Endothelial cell of umbilical vein (primary cell): Measurements from ENCODE around the gene PCNA. TPM values are rescaled to one million over a fixed set of nuclear protein-coding genes. Genes with fewer than 3 reads are reported as not detected.

Experiments used
- BruUV-seq: library from RNA; stranded (reverse); fragments of 400-500 nt; replicated peaks from 2 replicates; lab custom pipeline; 2021; lab: Mats Ljungman, UMichigan
- CTCF ChIA-PET: fragments of 300-600, 350-600 bp; sonication (Branson Sonifier 250); formaldehyde crosslinking; loops from one replicate; lab custom pipeline; 2021; ENCODE audit warnings: antibody characterized with exemption, inconsistent platforms; lab: Charles Lee
- POLR2A ChIA-PET: fragments of 300-600, 350-600 bp; sonication (Branson Sonifier 250); formaldehyde crosslinking; loops from one replicate; lab custom pipeline; 2021; ENCODE audit warnings: antibody characterized with exemption, inconsistent platforms; lab: Charles Lee
- DNase-seq: peaks from one replicate; pipeline ENCODE4 v3.0.0-alpha.2; 2011; ENCODE audit warnings: low read depth, low spot score
- FAIRE-seq: peaks from 2 replicates; lab custom pipeline; 2011; peaks lifted over from hg19 to GRCh38; lab: Jason Lieb, UNC
- H2AFZ ChIP-seq: 2 replicates; pipeline ENCODE4 v1.6.0; 2012; ENCODE audit warnings: low read depth, low read length, control low read depth, inconsistent platforms
- H3K27ac ChIP-seq: 2 replicates; pipeline ENCODE4 v1.5.1; 2011; ENCODE audit warnings: low read depth, mild to moderate bottlenecking, control low read depth, low read length, moderate library complexity; ENCODE audit not compliant: insufficient read depth
- H3K27me3 ChIP-seq, 2 experiments: 2 replicates each; pipeline versions ENCODE4 v1.6.0 to v1.6.1; 2011; ENCODE audit warnings: low read length in 2 of 2, mixed read lengths in 1 of 2; ENCODE audit not compliant: control insufficient read depth in 2 of 2, insufficient read depth in 2 of 2
- H3K36me3 ChIP-seq, 2 experiments: 2 replicates in 1 of 2; 3 replicates in 1 of 2; pipeline ENCODE4 v1.5.1; 2011; ENCODE audit warnings: low read length in 2 of 2, mild to moderate bottlenecking in 1 of 2, moderate library complexity in 1 of 2; ENCODE audit not compliant: control insufficient read depth in 2 of 2, insufficient read depth in 2 of 2; ENCODE audit errors: extremely low read depth in 1 of 2
- H3K4me1 ChIP-seq: 3 replicates; pipeline ENCODE4 v1.5.1; 2011; ENCODE audit warnings: mild to moderate bottlenecking, low read length; ENCODE audit not compliant: control insufficient read depth, insufficient read depth; ENCODE audit errors: extremely low read depth
- H3K4me2 ChIP-seq: 2 replicates; pipeline ENCODE4 v1.6.1; 2011; ENCODE audit warnings: low read length, control low read depth, mixed read lengths; ENCODE audit not compliant: insufficient read depth
- H3K4me3 ChIP-seq, 3 experiments: fragments of 200-600 bp in 1 of 3; sonication (generic), shearing (Covaris generic) in 1 of 3; replicated peaks in 1 of 3; 2 replicates each; pipeline ENCODE4 v1.5.1; 2011 to 2016; ENCODE audit warnings: control low read depth in 3 of 3, low read length in 3 of 3, mild to moderate bottlenecking in 2 of 3, inconsistent platforms in 1 of 3, low read depth in 1 of 3, moderate library complexity in 1 of 3; ENCODE audit not compliant: insufficient read depth in 1 of 3
- H3K79me2 ChIP-seq: 2 replicates; pipeline ENCODE4 v1.6.0; 2012; ENCODE audit warnings: low read length, inconsistent platforms; ENCODE audit not compliant: control insufficient read depth, insufficient read depth
- H3K9ac ChIP-seq: replicated peaks from 2 replicates; pipeline ENCODE3; 2011; ENCODE audit warnings: low read length, control low read depth; ENCODE audit not compliant: insufficient read depth; ENCODE audit errors: extremely low read depth
- H3K9me1 ChIP-seq: replicated peaks from 3 replicates; pipeline ENCODE4 v1.6.0; 2011; ENCODE audit warnings: mild to moderate bottlenecking, low read length; ENCODE audit not compliant: control insufficient read depth, insufficient read depth; ENCODE audit errors: extremely low read depth
- H3K9me3 ChIP-seq: replicated peaks from 2 replicates; pipeline ENCODE4 v1.5.1; 2012; ENCODE audit warnings: low read length, inconsistent platforms; ENCODE audit not compliant: control insufficient read depth, insufficient read depth
- H4K20me1 ChIP-seq: replicated peaks from 2 replicates; pipeline ENCODE3; 2011; ENCODE audit warnings: mild to moderate bottlenecking, low read length; ENCODE audit not compliant: control insufficient read depth, insufficient read depth; ENCODE audit errors: extremely low read depth
- EZH2 ChIP-seq: IDR thresholded peaks from 2 replicates; pipeline ENCODE4 v1.6.1; 2012; ENCODE audit warnings: borderline replicate concordance, low read depth, mild to moderate bottlenecking, moderate library complexity, low read length, inconsistent platforms; ENCODE audit not compliant: severe bottlenecking
- FOS ChIP-seq: IDR thresholded peaks from 2 replicates; pipeline ENCODE4 v1.6.1; 2011; ENCODE audit warnings: mild to moderate bottlenecking, low read length, moderate library complexity, borderline replicate concordance; ENCODE audit not compliant: insufficient read depth
- GATA2 ChIP-seq: IDR thresholded peaks from 2 replicates; pipeline ENCODE4 v1.7.0; 2011; ENCODE audit warnings: low read depth, mild to moderate bottlenecking, moderate library complexity, mixed read lengths, low read length; ENCODE audit not compliant: insufficient read length, insufficient read depth
- JUN ChIP-seq: IDR thresholded peaks from 2 replicates; pipeline ENCODE4 v1.6.1; 2011; ENCODE audit warnings: borderline replicate concordance, low read depth; ENCODE audit not compliant: insufficient read length, insufficient read depth
- MYC ChIP-seq: IDR thresholded peaks from one replicate; pipeline ENCODE4 v1.6.1; 2011; ENCODE audit warnings: mild to moderate bottlenecking, low read depth, low read length
- POLR2A ChIP-seq: IDR thresholded peaks from 2 replicates; pipeline ENCODE4 v1.6.1; 2012; ENCODE audit warnings: low read depth, mild to moderate bottlenecking, control low read depth, low read length
- POLR2AphosphoS5 ChIP-seq: IDR thresholded peaks from 2 replicates; pipeline ENCODE4 v1.6.1; 2012; ENCODE audit warnings: low read depth, mild to moderate bottlenecking, control low read depth, low read length, moderate library complexity; ENCODE audit not compliant: insufficient read depth
- dilution Hi-C: fragments of 300-500 bp; cut with MboI; formaldehyde crosslinking; loops from one replicate; pipeline ENCODE4 v1.15.0; 2019; ENCODE audit warnings: low sequenced_read_pairs; ENCODE audit not compliant: extremely low pct_ligation_motif_present
- intact Hi-C: fragments of 100-400 bp; cut with micrococcal nuclease; formaldehyde crosslinking; loops from one replicate; pipeline ENCODE4 v1.10.0; 2022
- polyA plus RNA-seq, 4 experiments: library from polyadenylated mRNA; depleted of rRNA in 3 of 4; stranded (reverse) in 3 of 4; unstranded in 1 of 4; fragments of >200 nt; gene quantifications; 2 replicates each; pipeline versions ENCODE4 v1.2.1 to v1.2.3, GENCODE V29; 2011 to 2012; ENCODE audit warnings: missing spikeins in 1 of 4
- total RNA-seq: library from RNA; stranded (reverse); gene quantifications from 2 replicates; pipeline ENCODE4 v1.2.3, GENCODE V29; 2021
- TF ChIP-seq, protein P1 (sequence below): IDR thresholded peaks from 2 replicates; pipeline ENCODE4 v1.6.1; 2011; ENCODE audit not compliant: insufficient read depth, insufficient read length
- TF ChIP-seq, protein P2 (sequence below), 2 donors: IDR thresholded peaks; 1 replicate in 1 of 2; 2 replicates in 1 of 2; pipeline ENCODE4 v1.5.1; 2011; ENCODE audit warnings: low read length in 2 of 2, mild to moderate bottlenecking in 2 of 2, moderate library complexity in 2 of 2, control low read depth in 1 of 2, inconsistent platforms in 1 of 2, low read depth in 1 of 2; ENCODE audit not compliant: insufficient read depth in 1 of 2; ENCODE audit errors: extremely low read depth in 1 of 2

PCNA gene
- total and polyA plus RNA-seq, 2 donors (not counting 3 experiments of a cell fraction or from before 2014, with no cell fraction given) = 175 to 295 TPM

DNA sequence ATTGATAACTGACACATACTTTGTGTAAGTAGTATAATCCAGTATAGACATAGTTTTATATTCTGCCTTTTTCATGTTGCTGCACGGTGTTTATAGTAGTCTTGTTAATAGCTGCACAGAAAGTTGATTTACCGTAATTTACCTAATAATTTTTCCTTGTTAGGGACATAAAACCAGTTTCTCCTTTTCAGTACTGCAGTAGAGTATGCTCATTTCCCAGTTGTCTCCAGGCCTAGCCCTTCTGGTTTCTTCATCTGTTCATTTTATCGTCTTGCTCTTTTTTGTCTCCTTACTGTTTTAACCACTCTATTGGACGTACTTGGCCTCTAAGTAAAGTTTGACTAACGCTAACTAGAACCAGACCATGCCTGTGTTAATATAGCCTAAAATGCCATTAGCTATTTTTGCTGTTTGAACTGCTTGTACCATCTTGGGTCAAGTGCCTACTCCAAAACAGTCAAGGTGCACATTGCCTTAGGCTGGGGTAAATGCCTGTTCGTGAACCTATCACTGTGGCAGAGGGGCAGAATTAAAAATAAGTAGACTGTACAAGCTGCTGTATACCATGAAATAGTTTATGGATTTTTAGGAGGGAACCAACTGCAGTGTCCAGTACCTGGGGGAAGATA is 41.9 kb upstream of the PCNA start:
- intact Hi-C loops (no loop called here), dilution Hi-C loops (no loop called here)
- Histone ChIP-seq H2AFZ (no peak overlapping the region), H3K27ac (no peak overlapping the region), H3K4me2 (no peak overlapping the region), H3K27me3 (no peaks in the 10 kb centered on the region), H3K36me3 (no peaks in the 10 kb centered on the region), H3K9me3 (no peaks in the 10 kb centered on the region), H4K20me1 (peaks cover 3% of the 10 kb centered on the region), H3K79me2 (peaks cover 35% of the 10 kb centered on the region), H3K9me1 (no peaks in the 10 kb centered on the region), H3K4me3 (no peak overlapping the region), H3K9ac (no peak overlapping the region), H3K4me1 (peaks cover 10% of the 10 kb centered on the region)
- no TSS peak for BruUV-seq
- ChIA-PET CTCF (no interaction called here), POLR2A (no interaction called here)
- no peak for FAIRE-seq
- TF ChIP-seq EZH2 (no peak), GATA2 (no peak), FOS (no peak), POLR2AphosphoS5 (no peak), POLR2A (no peak), MYC (no peak), JUN (no peak)
- TF ChIP-seq, protein P1, sequence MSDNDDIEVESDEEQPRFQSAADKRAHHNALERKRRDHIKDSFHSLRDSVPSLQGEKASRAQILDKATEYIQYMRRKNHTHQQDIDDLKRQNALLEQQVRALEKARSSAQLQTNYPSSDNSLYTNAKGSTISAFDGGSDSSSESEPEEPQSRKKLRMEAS = no peak
- TF ChIP-seq, protein P2, sequence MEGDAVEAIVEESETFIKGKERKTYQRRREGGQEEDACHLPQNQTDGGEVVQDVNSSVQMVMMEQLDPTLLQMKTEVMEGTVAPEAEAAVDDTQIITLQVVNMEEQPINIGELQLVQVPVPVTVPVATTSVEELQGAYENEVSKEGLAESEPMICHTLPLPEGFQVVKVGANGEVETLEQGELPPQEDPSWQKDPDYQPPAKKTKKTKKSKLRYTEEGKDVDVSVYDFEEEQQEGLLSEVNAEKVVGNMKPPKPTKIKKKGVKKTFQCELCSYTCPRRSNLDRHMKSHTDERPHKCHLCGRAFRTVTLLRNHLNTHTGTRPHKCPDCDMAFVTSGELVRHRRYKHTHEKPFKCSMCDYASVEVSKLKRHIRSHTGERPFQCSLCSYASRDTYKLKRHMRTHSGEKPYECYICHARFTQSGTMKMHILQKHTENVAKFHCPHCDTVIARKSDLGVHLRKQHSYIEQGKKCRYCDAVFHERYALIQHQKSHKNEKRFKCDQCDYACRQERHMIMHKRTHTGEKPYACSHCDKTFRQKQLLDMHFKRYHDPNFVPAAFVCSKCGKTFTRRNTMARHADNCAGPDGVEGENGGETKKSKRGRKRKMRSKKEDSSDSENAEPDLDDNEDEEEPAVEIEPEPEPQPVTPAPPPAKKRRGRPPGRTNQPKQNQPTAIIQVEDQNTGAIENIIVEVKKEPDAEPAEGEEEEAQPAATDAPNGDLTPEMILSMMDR (IDR thresholded peaks at IDR 0.05; ENCODE audit: extremely low read depth in 1 of 2, insufficient read depth in 1 of 2, low read depth in 1 of 2, low read length in 2 of 2) = no peak
- DNase-seq = no peak
